HG03354 (cell line): ENCODE measurements around the gene TPRKB.
"Not testable (repeated sequence)": the region's sequence is repeated elsewhere in the genome, so short reads cannot be mapped to it uniquely, and the experiment has no call there.

ENCODE experiments used
- ATAC-seq: cut with Tn5 transposase; IDR thresholded peaks from one replicate; pipeline ENCODE4 v1.9.1; 2021; ENCODE audit warnings: mild to moderate bottlenecking; ENCODE audit not compliant: unreplicated experiment, poor library complexity, severe bottlenecking

TPRKB gene

DNA sequence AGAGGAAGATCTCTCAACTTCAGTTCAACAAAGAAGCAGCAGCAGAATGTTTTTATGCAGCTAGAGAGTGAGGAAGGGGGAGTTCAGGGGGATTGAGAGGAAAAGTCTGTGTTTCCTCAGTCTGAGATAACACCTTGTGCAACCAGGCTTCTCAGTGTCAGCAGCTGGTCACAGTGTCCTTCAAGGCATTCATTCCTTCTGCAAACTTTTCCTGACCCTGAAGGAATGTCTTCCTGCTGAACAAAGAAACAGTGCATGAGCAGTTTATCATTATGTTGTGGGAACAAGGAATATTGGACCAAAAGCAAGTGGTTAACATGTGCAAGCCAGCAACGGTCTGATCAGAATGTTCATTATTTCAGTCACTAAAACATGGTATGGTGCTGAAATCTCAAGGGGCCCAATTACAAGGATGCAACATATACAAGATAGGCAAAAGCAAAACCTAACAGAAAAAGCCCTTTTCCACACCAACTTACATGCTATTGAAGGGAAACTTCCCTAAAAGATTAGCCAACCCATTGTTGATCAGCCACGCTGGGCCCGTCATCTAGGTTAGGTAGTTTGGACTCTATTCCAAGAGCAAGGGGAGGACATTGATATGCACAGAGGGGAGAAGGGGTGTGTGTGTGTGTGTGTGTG is 34.2 kb downstream of the TPRKB start:
- ATAC-seq = not testable (repeated sequence)

DNA sequence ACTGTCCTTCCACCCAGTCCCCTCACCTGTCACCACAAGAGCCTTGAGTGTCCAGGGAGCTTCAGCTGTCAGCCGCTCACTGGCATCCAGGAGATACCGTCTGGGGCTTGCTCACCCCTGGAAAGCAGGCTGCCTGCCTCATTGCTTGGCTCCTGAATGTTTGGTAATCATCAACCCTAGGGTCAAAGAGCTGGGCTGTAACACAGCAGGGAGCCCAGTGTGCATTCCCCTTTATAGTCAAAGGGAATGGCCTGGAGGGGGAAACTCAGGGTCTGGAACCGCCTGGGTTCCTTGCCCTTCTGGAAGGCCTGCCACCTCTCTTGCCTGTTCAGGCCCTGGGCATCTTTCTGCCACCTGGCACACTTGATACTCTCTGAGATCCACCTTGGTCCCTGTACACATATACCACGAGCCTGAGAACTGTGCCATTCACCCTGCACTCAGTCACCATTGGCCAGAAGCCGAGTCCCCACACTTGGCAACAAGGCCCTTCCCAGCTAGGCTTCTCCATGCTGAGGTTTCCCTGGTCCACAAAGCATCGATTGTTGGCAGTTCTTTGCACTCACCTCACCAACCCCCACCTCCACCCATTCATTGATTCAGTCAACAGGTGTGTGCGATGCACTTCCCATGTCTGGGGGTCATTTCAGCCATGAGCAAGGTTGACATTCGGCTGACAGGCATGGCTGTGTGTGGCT is 35.0 kb downstream of the TPRKB start:
- no peak for ATAC-seq

DNA sequence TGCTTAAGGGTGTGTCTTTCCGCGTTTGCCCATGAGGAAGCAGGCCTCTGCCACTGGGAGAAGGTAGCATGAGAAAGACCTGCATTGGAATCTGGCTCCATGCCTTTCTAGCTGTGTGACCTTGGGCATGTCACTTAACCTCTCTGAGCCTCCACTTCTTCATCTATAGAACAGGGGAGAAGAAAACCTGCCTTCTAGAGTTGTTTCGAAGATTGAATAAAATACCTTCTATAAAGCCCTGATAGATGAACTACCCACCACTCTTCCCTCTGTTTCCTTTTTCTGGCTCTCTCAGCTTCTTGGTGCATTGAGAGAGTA is 35.7 kb downstream of the TPRKB start:
- not testable (repeated sequence) for ATAC-seq

DNA sequence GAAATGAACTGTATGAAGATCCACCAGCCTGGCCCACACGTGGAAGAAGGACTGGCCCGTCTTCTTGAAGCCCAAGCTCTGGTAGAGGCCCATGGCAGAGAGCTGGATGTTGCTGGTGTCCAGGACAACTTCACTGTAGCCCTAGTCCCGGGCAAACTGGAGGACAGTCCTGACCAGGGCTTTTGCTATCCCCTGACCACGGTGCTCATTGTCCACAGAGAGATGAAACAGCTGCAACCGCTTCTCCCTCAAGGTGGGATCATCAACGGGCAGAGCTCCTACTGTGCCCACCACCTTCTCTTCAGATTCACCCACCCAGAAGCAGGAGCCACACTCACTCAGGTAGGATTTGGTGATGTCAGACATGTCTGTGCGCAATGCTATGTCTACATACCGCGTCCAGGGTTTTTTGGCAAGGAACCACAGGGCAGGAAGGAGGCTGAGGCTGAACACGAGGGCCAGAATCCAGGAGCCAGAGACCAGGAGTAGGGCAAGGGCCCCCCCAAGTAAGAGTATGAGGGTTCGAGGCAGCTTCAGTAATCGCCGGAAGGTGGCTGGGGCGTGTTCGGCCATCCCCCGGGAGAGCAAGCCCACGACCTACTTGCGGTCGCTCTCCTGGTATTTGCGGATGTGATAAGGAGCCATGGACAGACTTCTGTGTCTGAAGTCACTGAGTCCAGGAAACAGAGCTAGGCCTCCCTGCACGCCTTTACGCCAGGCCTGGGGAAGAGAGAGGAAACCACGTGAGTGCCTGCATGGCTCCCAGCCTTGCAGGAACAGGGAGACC is 36.3 kb downstream of the TPRKB start:
- ATAC-seq = no peak

DNA sequence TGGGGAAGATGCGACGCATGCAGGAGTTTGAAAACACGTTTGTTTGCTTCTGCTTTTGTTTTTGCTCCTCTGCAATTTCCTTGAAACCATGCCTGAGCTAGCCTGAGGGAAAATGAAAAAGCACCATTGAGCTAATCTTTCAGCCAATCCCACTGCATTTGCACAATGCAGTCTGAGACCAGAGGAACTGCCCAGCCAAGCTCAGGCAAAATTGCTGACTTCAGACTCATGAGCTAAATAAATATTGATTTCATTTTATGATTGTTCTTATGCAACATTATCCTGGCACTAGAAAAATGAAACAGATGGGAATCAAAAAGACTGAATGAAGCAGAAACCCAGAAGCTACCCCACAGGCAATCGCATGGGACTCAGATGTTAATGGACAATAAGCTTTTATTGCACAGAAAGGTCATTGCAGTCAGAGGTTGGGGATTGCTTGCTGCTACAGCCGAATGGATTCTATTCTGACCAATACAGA is 37.0 kb downstream of the TPRKB start:
- ATAC-seq = no peak

DNA sequence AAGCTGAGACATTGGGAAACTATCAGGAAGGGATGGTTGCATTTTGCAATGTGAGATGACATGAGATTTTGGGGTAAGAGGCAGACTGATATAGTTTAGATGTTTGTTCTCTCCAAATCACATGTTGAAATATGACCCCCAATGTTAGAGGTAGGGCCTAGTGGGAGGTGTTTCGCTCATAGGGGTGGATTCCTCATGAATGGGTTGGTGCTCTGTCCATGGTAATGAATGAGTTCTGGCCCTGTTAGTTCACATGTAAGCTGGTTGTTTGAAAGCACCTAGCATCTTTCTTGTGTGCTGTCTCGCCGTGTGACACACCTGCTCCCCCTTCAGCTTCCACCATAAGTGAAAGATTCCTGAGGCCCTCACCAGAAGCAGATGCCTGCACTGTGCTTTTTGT is 37.7 kb downstream of the TPRKB start:
- ATAC-seq = no peak

DNA sequence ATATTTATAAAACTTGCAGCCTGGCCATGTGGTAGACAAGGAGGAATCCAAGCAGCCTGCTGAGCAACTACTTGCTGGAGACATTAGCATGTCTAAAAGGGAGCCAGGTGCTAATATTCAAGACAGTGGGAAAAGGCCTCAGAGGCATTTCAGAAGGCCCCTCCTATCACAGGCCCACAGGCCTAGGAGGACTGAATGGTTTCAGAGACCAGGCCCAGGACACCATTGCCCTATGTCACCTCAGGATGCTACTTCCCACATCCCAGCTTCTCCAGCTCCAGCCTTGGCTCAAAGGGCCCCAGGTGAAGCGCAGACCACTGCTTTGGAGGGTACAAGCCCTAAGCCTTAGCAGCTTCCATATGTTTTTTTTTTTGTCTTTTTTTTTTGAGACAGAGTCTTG is 39.0 kb downstream of the TPRKB start:
- ATAC-seq = no peak

DNA sequence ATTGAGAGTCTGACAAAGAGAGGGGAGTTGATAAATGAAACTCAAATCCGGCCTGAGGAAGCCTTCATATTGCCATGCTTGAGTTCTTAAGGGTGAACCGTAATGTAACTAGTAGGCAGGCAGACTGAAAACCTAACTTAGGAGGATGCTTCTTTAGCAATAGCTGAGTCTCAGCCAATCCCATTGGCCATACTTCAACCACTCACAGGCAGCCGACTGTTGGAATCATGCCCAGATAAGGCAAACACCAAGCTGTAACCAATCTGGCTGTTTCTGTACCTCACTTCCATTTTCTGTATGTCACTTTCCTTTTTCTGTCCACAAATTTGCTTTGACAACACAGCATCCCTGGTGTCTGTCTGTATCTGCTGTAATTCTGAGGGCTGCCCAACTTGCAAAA is 39.5 kb downstream of the TPRKB start:
- ATAC-seq = no peak

DNA sequence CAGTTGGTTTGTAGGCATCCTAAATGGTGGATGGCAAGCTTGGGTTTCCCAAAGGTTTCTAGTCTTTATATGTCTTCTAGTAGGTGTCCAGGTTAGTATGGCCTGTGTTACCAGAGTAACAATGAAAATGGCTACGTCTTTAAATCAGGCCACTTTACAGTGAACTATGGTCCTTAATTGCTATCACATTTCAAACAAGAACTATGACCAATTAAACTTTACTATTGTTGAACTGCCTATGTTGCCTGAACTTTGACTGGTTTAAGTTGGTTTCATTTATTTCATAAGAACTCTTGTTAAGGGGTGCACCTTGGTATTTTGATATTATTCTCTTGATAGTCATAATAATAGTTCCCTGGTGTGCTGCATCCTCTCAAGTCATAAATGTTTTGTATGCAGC is 40.2 kb downstream of the TPRKB start:
- not testable (repeated sequence) for ATAC-seq

DNA sequence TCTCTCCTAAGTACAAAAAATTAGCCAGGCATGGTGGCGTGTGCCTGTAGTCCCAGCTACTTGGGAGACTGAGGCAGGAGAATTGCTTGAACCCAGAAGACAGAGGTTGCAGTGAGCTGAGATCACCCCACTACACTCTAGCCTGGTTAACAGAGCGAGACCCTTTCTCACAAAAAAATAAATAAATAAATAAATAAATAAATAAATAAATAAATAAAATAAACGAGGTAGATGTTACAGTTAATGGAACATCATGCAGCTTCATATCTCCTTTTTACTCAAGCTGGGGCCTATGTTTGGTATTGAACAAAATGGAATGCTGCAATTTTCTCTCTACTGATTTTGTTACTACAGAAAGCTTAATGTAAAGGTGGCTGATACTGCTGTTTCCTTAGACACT is 40.6 kb downstream of the TPRKB start:
- ATAC-seq = not testable (repeated sequence)

DNA sequence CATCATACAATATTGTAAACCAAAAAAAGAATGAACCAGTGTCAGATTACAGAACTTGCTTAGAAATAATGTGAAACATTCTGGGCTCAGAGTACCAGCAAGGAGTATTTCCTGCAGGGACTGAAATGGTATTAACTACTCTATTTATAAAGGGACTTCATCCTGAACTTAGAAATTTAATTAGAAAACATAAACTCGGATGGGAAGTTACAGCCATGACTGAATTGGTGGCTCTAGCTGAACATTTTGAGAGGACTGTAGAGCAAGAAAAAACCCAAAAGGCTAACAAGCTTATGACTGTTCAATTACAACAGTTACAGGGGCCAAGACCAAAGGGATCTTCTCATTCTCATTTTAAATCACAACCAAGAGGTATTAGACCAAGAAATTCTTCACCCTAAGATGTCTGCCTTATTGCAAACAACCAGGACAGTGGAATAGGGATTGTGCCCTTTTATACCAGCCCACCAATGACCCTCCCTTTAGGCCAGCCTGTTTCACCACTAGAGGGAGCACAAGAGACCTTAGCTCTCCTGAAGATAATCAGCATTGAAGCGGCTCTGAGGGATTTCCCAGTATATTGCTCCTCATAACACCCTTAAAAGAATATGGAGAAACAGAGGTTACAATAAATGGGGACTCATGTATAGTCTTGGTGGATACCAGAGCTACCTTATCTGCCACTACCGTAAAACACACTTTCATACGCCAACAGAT is 46.6 kb downstream of the TPRKB start:
- peak; percentile 86 for ATAC-seq

DNA sequence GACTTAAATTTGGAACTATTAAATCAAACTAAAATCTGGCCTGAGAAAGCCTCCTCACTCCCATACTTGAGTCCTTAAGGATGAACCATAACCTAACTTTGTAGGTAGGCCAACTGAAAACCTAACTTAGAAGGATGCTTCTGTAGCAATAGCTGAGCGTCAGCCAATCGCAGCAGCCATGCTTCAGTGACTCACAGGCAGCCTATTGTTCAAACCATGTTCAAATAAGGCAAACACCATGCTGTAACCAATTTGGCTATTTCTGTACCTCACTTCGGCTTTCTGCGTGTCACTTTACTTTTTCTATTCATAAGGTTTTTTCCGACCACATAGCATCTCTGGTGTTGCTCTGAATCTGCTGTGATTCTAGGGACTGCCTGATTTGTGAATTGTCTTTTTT is 48.7 kb downstream of the TPRKB start:
- ATAC-seq = not testable (repeated sequence)

DNA sequence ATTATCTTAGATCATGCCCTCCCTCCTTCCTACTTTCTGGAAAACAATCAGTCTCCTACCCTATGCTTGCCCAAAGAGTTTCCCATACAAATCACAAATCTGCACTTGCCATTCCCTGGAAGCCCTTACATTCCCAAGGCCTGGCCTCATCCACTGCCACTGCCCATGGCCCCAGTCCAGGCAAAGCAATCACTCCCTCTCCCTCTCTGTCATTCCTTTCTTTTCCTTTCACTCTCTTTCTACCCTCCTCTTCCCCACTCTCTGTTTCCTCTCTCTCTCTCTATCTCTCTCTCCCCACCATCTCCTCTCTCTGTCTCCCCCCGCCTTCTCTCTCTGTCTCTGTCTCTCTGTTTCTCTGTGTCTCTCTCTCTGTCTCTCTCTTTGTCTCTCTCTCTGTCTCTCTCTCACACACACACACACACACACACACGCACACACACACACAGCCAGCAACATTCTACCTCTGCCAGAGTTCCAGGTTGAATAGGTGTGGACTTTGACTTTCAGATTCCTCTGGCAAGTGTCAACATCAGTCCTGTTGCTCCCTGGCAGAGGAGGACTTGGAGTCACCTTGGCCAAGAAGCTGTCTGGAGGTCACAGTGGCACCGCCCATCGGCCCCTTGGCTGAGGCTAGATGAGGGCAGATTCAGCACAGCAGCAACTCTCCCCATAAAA is 51.2 kb downstream of the TPRKB start:
- no peak for ATAC-seq

DNA sequence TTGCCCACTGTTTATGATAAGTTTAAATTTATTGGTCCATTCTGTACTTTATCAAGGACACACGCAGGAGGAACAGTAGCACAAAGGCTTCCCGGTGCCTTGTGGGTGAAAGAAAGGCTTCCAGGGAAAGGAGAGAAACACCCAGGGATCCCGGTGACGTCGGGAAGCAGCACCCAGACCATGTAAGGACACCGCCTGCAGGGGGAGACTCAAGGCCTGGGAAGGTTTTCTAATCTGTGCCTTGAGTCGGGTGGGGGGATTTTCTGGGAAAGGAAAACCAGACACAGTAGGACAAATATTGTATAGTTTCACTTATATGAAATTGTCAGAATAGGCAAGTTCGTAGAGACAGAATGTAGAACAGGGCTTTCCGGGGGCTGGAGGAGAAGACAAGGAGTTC is 52.2 kb downstream of the TPRKB start:
- not testable (repeated sequence) for ATAC-seq

DNA sequence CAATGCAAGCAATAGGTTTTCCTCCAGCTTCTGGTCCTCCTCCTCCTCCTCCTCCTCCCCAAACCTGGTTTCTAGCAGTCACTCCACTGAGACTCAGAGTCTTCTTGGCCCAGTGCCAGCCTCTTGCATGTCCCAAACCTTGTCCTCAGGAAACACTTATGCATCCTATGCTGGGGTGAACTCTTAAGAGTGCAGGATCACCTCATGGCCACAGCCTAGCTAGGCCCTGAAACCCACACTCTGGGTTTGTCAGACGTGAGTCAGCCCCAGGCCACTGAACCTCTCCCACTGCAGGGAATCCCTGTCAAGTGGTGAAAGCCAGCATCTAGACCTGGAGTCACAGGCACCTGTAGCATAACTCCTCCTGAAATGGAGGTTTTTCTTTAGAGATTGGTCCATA is 52.8 kb downstream of the TPRKB start:
- ATAC-seq = not testable (repeated sequence)

DNA sequence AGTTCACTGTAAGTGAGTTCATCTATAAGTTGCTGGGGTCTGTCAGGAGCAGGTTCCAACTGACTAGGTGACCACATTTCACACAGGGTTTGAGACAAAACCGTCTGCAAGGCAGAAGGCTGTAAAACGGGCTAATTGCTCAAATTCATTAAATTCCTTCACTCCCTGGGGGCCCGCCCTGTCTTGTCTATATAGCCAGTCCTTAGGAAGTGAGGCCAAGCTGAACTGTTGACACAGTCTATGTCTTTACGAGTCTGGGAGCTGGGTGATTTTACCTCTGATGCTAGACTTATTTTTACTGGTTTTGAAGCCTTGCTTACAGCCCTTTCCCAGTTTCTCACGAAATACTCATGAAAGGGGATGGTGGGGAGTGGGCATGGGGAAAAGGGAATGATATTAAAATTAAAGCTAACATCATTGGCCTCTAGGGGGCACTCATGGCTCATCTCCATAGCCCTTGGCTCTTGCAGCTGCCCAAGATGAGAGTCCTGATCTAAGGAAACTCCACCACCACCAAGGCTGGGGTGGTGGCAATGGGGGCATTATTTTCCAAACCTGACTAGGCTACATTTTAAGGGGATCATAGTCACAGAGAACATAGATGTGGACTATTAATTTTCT is 57.1 kb downstream of the TPRKB start:
- not testable (repeated sequence) for ATAC-seq
